Caco-2 (cell line): ENCODE data around the gene MGP. TPM values are rescaled to one million over a fixed set of nuclear protein-coding genes. Genes with fewer than 3 reads are reported as not detected.

Experiments used
- BruUV-seq: library from RNA; stranded (reverse); fragments of 400-500 nt; replicated peaks from 2 replicates; lab custom pipeline; 2021; lab: Mats Ljungman, UMichigan
- CTCF ChIA-PET: fragments of 300-600 bp; sonication (Branson Sonifier 250); formaldehyde crosslinking; loops from one replicate; lab custom pipeline; 2022; ENCODE audit warnings: antibody characterized with exemption; lab: Charles Lee
- POLR2A ChIA-PET: fragments of 300-600 bp; sonication (Branson Sonifier 250); formaldehyde crosslinking; loops from one replicate; lab custom pipeline; 2022; ENCODE audit warnings: antibody characterized with exemption; lab: Charles Lee
- DNase-seq, 2 experiments: peaks; one replicate each; pipeline versions ENCODE4 v3.0.0 to v3.0.0-alpha.2; 2020 to 2022
- H3K27me3 ChIP-seq: replicated peaks from 2 replicates; pipeline ENCODE4 v1.6.0; 2011; ENCODE audit warnings: low read length; ENCODE audit not compliant: control insufficient read depth, insufficient read depth
- H3K36me3 ChIP-seq: 2 replicates; pipeline ENCODE4 v1.5.1; 2011; ENCODE audit warnings: low read length; ENCODE audit not compliant: control insufficient read depth, insufficient read depth
- H3K4me1 ChIP-seq: fragments of 250-450 bp; sonication (Bioruptor Pico); 2 replicates; pipeline ENCODE4 v1.5.1; 2020; ENCODE audit warnings: mild to moderate bottlenecking
- H3K4me3 ChIP-seq: 2 replicates; pipeline ENCODE4 v1.5.1; 2011; ENCODE audit warnings: low read depth, mild to moderate bottlenecking, control low read depth, low read length
- H3K9me3 ChIP-seq: fragments of 250-450 bp; sonication (Bioruptor Pico); 2 replicates; pipeline ENCODE4 v1.5.1; 2020; ENCODE audit warnings: mild to moderate bottlenecking, moderate library complexity
- H3K27ac Mint-ChIP-seq: one replicate; pipeline ENCODE4 v1.8.0; 2022; ENCODE audit warnings: mixed read lengths; ENCODE audit not compliant: unreplicated experiment
- H3K27me3 Mint-ChIP-seq: one replicate; pipeline ENCODE4 v1.8.0; 2022; ENCODE audit warnings: mixed read lengths; ENCODE audit not compliant: insufficient read depth, unreplicated experiment
- H3K36me3 Mint-ChIP-seq: one replicate; pipeline ENCODE4 v1.8.0; 2022; ENCODE audit warnings: mild to moderate bottlenecking, mixed read lengths; ENCODE audit not compliant: insufficient read depth, unreplicated experiment
- H3K4me1 Mint-ChIP-seq: one replicate; pipeline ENCODE4 v1.8.0; 2022; ENCODE audit warnings: low read depth, mixed read lengths; ENCODE audit not compliant: unreplicated experiment
- H3K4me3 Mint-ChIP-seq: one replicate; pipeline ENCODE4 v1.8.0; 2022; ENCODE audit warnings: mild to moderate bottlenecking, moderate library complexity, mixed read lengths; ENCODE audit not compliant: unreplicated experiment
- H3K9me3 Mint-ChIP-seq: one replicate; pipeline ENCODE4 v1.8.0; 2022; ENCODE audit warnings: mixed read lengths; ENCODE audit not compliant: unreplicated experiment
- CTCF ChIP-seq, 2 experiments: fragments of 200-600 bp in 1 of 2; IDR thresholded peaks; 1 replicate in 1 of 2; 2 replicates in 1 of 2; pipeline versions ENCODE4 v1.5.1 to v1.8.0; 2011 to 2022; ENCODE audit warnings: antibody characterized with exemption in 1 of 2, control low read depth in 1 of 2, inconsistent platforms in 1 of 2, low read depth in 1 of 2, low read length in 1 of 2, mild to moderate bottlenecking in 1 of 2, moderate library complexity in 1 of 2; ENCODE audit not compliant: insufficient read depth in 1 of 2, severe bottlenecking in 1 of 2, unreplicated experiment in 1 of 2
- intact Hi-C: fragments of 100-400 bp; cut with micrococcal nuclease; formaldehyde crosslinking; loops from one replicate; pipeline ENCODE4 v1.10.0; 2022; ENCODE audit not compliant: unreplicated experiment
- total RNA-seq: library from RNA; stranded (reverse); gene quantifications from 2 replicates; pipeline ENCODE4 v1.2.3, GENCODE V29; 2022

MGP gene
- total RNA-seq, 1 experiment from 2014 or later = not detected

DNA sequence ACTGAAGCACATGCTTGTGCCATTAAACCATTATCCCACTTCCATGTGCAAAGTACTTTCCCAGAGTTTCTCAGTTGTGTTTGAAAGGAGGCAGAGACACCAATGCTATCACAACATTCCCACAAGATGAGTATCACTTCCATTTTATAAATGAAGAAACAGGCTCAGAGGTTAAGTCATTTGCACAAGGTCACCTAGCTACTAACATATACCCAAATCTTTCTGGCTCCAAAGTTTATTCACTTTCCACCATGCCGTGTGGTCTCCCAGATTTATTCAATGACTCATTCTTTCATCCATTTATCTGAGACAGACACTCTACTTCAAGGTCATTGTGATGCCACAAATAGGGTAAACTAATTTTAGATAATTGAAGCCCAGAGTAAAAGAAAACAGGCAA lies 51.7 kb downstream of the MGP start:
- H3K4me3 ChIP-seq = no peak overlapping the region
- no peaks in the 10 kb centered on the region for H3K36me3 ChIP-seq
- intact Hi-C loops = no loop called here
- ChIA-PET POLR2A (no interaction called here), CTCF (no interaction called here)
- H3K27ac Mint-ChIP-seq = no peak overlapping the region
- no TSS peak for BruUV-seq
- peaks cover 15% of the 10 kb centered on the region for H3K9me3 Mint-ChIP-seq
- H3K4me3 Mint-ChIP-seq = no peak overlapping the region
- no peak for DNase-seq
- H3K27me3 ChIP-seq = no peaks in the 10 kb centered on the region
- no peaks in the 10 kb centered on the region for H3K9me3 ChIP-seq
- peaks cover 20% of the 10 kb centered on the region for H3K4me1 ChIP-seq
- no peak for TF ChIP-seq CTCF (IDR thresholded peaks at IDR 0.05; ENCODE audit: insufficient read depth in 1 of 2, low read depth in 1 of 2, low read length in 1 of 2, severe bottlenecking in 1 of 2, unreplicated experiment in 1 of 2)
- no peaks in the 10 kb centered on the region for H3K36me3 Mint-ChIP-seq
- peaks cover 5% of the 10 kb centered on the region for H3K27me3 Mint-ChIP-seq
- peaks cover 5% of the 10 kb centered on the region for H3K4me1 Mint-ChIP-seq

GRCh38 chr12:14833336-14833735 lies 52.3 kb downstream of the MGP start:
- CTCF ChIA-PET = interaction anchor here (0.6 kb wide), 1 partner anchor 118 kb away, joined by 3 read pairs; no protein-coding TSS in a partner anchor
- H3K9me3 Mint-ChIP-seq = peaks cover 12% of the 10 kb centered on the region

More at GRCh38 chr12:14833336-14833735, 52.3 kb downstream of the MGP start:
- intact Hi-C loops = no loop called here
- DNase-seq = no peak
- Histone ChIP-seq H3K36me3 (no peaks in the 10 kb centered on the region), H3K4me1 (peaks cover 20% of the 10 kb centered on the region), H3K27me3 (no peaks in the 10 kb centered on the region), H3K4me3 (no peak overlapping the region), H3K9me3 (no peaks in the 10 kb centered on the region)
- POLR2A ChIA-PET = no interaction called here
- peaks cover 5% of the 10 kb centered on the region for H3K4me1 Mint-ChIP-seq
- no peaks in the 10 kb centered on the region for H3K36me3 Mint-ChIP-seq
- no peak overlapping the region for H3K4me3 Mint-ChIP-seq
- no TSS peak for BruUV-seq
- H3K27me3 Mint-ChIP-seq = peaks cover 5% of the 10 kb centered on the region
- no peak for TF ChIP-seq CTCF (IDR thresholded peaks at IDR 0.05; ENCODE audit: insufficient read depth in 1 of 2, low read depth in 1 of 2, low read length in 1 of 2, severe bottlenecking in 1 of 2, unreplicated experiment in 1 of 2)
- H3K27ac Mint-ChIP-seq = no peak overlapping the region

Other genes starting within 250 kb of the MGP start
- 2.4 and 4.4 TPM in 2 replicates for gene GUCY2C, start 189.3 kb downstream of the MGP start, total RNA-seq
- 159 and 184 TPM in 2 replicates for gene WBP11, start 82.4 kb downstream of the MGP start, total RNA-seq
- gene C12orf60, start 82.2 kb downstream of the MGP start, total RNA-seq = 1.8 and 2.8 TPM in 2 replicates
- not detected in 2 replicates for gene SMCO3, start 71.7 kb downstream of the MGP start, total RNA-seq
- 0.19 and 0.57 TPM in 2 replicates for gene ART4, start 42.3 kb downstream of the MGP start, total RNA-seq
- gene ERP27, start 52.7 kb upstream of the MGP start, total RNA-seq = 0.98 and 1.1 TPM in 2 replicates
- gene ARHGDIB, start 75.7 kb upstream of the MGP start, total RNA-seq = 15.9 and 21.1 TPM in 2 replicates
- not detected in 2 replicates for gene PDE6H, start 87.2 kb upstream of the MGP start, total RNA-seq